AG04450 (cell line): ENCODE results near the gene MGA. TPM values are rescaled to one million over a fixed set of nuclear protein-coding genes. Genes with fewer than 3 reads are reported as not detected.

Experiments
- CTCF ChIA-PET: fragments of 300-600, 350-600 bp; formaldehyde crosslinking; extraction: SDS; loops from one replicate; lab custom pipeline; 2022; ENCODE audit warnings: antibody characterized with exemption, inconsistent platforms; lab: Charles Lee
- POLR2A ChIA-PET: fragments of 350-600 bp; formaldehyde crosslinking; extraction: SDS; loops from one replicate; lab custom pipeline; 2021; ENCODE audit warnings: antibody characterized with exemption, inconsistent platforms; lab: Yijun Ruan, JAX
- DNase-seq: peaks from one replicate; pipeline ENCODE4 v3.0.0-alpha.2; 2011; ENCODE audit warnings: low read depth, low spot score
- H3K27ac ChIP-seq: one replicate; pipeline ENCODE4 v1.5.1; 2012; ENCODE audit warnings: low read depth, low read length, control low read depth
- H3K27me3 ChIP-seq: one replicate; pipeline ENCODE4 v1.6.0; 2012; ENCODE audit warnings: low read length; ENCODE audit not compliant: control insufficient read depth, insufficient read depth
- H3K4me3 ChIP-seq: 2 replicates; pipeline ENCODE4 v1.5.1; 2011; ENCODE audit warnings: mild to moderate bottlenecking, low read depth, low read length, control low read depth
- H3K9me3 ChIP-seq: 2 replicates; pipeline ENCODE4 v1.5.1; 2012; ENCODE audit warnings: low read length; ENCODE audit not compliant: control insufficient read depth, insufficient read depth
- polyA plus RNA-seq: library from polyadenylated mRNA; depleted of rRNA; stranded (reverse); fragments of >200 nt; gene quantifications from 2 replicates; pipeline ENCODE4 v1.2.3, GENCODE V29; 2011
- TF ChIP-seq, protein P1 (sequence below): IDR thresholded peaks from 2 replicates; pipeline ENCODE4 v1.5.1; 2011; ENCODE audit warnings: low read depth, low read length, control low read depth, inconsistent platforms

Gene MGA
- polyA plus RNA-seq, 1 experiment: 9.7 TPM

DNA sequence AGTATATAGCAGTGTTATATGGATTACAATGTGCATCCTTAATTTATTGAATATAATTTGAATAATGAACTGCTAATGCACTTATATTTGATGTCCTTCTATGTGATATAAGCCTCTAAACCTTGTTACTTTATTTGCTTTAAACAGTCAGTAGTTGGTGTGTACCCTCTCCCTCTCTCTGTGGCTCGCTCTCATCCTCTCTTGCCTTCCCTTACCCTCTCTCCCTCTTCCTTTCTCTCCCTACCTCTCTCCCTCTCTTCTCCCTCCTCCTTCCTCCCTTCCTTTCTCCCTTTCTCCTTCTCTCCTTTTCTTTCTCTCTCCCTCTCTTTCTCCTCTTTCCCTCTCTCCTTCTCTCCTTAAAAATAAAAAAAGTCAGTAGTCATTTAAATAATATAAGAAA lies 28.9 kb downstream of the MGA start:
- Histone ChIP-seq H3K27me3 (no peaks in the 10 kb centered on the region), H3K27ac (no peak overlapping the region), H3K9me3 (no peaks in the 10 kb centered on the region), H3K4me3 (no peak overlapping the region)
- TF ChIP-seq, protein P1, sequence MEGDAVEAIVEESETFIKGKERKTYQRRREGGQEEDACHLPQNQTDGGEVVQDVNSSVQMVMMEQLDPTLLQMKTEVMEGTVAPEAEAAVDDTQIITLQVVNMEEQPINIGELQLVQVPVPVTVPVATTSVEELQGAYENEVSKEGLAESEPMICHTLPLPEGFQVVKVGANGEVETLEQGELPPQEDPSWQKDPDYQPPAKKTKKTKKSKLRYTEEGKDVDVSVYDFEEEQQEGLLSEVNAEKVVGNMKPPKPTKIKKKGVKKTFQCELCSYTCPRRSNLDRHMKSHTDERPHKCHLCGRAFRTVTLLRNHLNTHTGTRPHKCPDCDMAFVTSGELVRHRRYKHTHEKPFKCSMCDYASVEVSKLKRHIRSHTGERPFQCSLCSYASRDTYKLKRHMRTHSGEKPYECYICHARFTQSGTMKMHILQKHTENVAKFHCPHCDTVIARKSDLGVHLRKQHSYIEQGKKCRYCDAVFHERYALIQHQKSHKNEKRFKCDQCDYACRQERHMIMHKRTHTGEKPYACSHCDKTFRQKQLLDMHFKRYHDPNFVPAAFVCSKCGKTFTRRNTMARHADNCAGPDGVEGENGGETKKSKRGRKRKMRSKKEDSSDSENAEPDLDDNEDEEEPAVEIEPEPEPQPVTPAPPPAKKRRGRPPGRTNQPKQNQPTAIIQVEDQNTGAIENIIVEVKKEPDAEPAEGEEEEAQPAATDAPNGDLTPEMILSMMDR: no peak
- DNase-seq: no peak
- POLR2A ChIA-PET: no interaction called here
- CTCF ChIA-PET: interaction anchor here (0.9 kb wide), 2 partner anchors 85 to 131 kb away, joined by 3 to 4 read pairs; partner anchors contain the start of gene MAPKBP1

DNA sequence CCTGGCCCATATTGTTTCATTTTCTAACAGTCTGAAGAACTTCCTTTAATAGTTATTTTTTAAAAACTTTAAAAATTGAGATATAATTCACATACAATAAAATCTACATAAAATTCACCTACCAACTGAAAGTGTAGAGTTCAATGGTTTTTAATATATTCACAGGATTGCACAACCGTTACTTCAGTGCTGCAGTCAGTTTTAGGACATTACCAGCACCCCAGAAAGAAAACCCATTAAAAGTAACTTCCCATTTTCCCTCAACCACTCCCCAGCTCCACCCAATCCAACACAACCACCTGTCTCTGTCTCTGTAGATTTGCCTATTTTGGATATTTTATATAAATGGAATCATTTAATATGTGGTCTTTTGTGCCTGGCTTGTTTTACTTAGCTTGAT lies 29.6 kb downstream of the MGA start:
- TF ChIP-seq, protein P1: no peak
- H3K4me3 ChIP-seq: no peak overlapping the region
- H3K27me3 ChIP-seq: no peaks in the 10 kb centered on the region
- no peak for DNase-seq
- H3K27ac ChIP-seq: no peak overlapping the region
- no peaks in the 10 kb centered on the region for H3K9me3 ChIP-seq
- ChIA-PET CTCF (interaction anchor here (0.6 kb wide), 1 partner anchor 126 kb away, joined by 3 read pairs; no protein-coding TSS in a partner anchor), POLR2A (no interaction called here)

DNA sequence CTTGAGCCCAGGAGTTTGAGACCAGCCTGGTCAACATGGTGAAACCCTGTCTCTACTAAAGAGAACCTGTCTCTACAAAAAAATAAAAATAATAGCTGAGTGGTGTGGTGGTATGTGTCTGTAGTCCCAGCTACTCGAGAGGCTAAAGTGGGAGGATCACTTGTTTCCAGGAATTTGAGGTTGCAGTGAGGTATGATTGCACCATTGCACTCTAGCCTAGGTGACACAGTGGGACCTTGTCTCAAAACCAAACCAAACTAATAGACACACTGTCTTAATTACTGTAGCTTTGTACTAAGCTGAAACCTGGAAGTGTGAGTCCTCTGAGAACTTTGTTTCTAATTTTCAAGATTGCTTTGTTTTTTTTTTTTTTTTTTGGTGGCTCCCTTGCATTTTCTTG lies 30.4 kb downstream of the MGA start:
- Histone ChIP-seq H3K27ac (no peak overlapping the region), H3K4me3 (no peak overlapping the region), H3K9me3 (no peaks in the 10 kb centered on the region), H3K27me3 (no peaks in the 10 kb centered on the region)
- TF ChIP-seq, protein P1: no peak
- DNase-seq: no peak
- POLR2A ChIA-PET: no interaction called here
- CTCF ChIA-PET: interaction anchor here (0.6 kb wide), 1 partner anchor 127 kb away, joined by 3 read pairs; no protein-coding TSS in a partner anchor

DNA sequence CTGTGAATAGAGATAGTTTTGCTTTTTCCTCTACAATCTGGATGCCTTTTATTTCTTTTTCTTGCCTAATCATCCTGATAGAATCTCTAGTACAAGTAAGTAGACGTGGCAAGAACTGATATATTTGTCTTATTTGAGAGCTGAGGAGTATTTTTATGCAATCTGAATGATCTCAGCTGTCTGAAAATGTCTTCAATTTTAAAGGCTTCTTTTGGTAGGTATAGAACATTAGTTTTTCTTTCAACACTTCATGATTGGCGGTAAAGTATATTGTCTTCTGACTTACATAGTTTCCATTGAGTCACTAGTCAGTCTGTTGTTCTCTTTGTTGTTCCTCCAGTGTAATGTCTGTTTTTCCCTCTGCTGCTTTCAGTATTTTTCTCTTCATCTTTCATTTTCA lies 31.3 kb downstream of the MGA start:
- ChIA-PET POLR2A (no interaction called here), CTCF (no interaction called here)
- TF ChIP-seq, protein P1: no peak
- no peaks in the 10 kb centered on the region for H3K27me3 ChIP-seq
- H3K9me3 ChIP-seq: no peaks in the 10 kb centered on the region
- DNase-seq: no peak
- no peak overlapping the region for H3K27ac ChIP-seq
- H3K4me3 ChIP-seq: no peak overlapping the region

DNA sequence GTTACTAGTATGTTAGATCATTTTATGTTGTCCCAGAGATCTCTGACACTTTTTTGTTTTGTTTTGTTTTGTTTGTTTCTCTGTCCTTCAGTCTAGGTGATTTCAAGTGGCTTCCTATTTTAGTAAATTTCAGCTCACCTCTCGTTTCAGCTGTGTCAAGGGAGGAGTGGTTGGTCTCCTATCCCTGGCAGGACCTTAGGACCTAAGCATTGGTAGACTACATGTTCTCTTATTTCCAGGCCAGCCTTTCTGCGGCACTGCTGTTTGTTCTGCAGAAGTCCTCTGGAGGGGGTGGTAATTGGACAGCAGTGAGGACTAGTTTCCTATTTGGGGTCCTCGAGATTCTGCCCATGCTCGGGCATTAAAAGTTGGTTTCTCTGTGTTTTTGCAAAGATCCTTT lies 31.8 kb downstream of the MGA start:
- Histone ChIP-seq H3K9me3 (no peaks in the 10 kb centered on the region), H3K27me3 (no peaks in the 10 kb centered on the region), H3K27ac (no peak overlapping the region), H3K4me3 (no peak overlapping the region)
- ChIA-PET CTCF (no interaction called here), POLR2A (no interaction called here)
- DNase-seq: no peak
- TF ChIP-seq, protein P1: no peak
